Loucy (cell line): Measurements from ENCODE around the gene DPM2.
A peak's percentile ranks its signal among the peaks of the same experiment; 100 is the strongest.

ENCODE experiments used
- H2AFZ ChIP-seq: fragments of 200-600 bp; sonication (generic); 2 replicates; pipeline ENCODE4 v1.6.0; 2016; ENCODE audit warnings: antibody characterized with exemption, mild to moderate bottlenecking, low read length, moderate library complexity
- H3F3A ChIP-seq: fragments of 200-600 bp; 2 replicates; pipeline ENCODE4 v1.6.0; 2016; ENCODE audit warnings: antibody characterized with exemption, low read depth, mild to moderate bottlenecking
- H3K27me3 ChIP-seq: fragments of 200-600 bp; sonication (generic); 2 replicates; pipeline ENCODE4 v1.6.1; 2014; ENCODE audit warnings: low read length, mild to moderate bottlenecking; ENCODE audit not compliant: insufficient read depth, poor library complexity, severe bottlenecking
- H3K36me3 ChIP-seq: fragments of 200-600 bp; sonication (generic); 2 replicates; pipeline ENCODE4 v1.6.1; 2016; ENCODE audit warnings: low read length; ENCODE audit not compliant: insufficient read depth
- H3K4me1 ChIP-seq: fragments of 200-600 bp; sonication (generic); 2 replicates; pipeline ENCODE4 v1.5.1; 2014; ENCODE audit warnings: low read length, mild to moderate bottlenecking; ENCODE audit not compliant: insufficient read depth, poor library complexity, severe bottlenecking
- H3K4me2 ChIP-seq: fragments of 200-600 bp; sonication (generic); 2 replicates; pipeline ENCODE4 v1.6.0; 2014; ENCODE audit warnings: antibody characterized with exemption, low read length, low read depth, mild to moderate bottlenecking; ENCODE audit not compliant: poor library complexity, severe bottlenecking
- H3K4me3 ChIP-seq: fragments of 200-600 bp; sonication (generic); 2 replicates; pipeline ENCODE4 v1.5.1; 2014; ENCODE audit warnings: low read length, mild to moderate bottlenecking, mixed read lengths; ENCODE audit not compliant: poor library complexity, severe bottlenecking
- H3K79me2 ChIP-seq: fragments of 200-600 bp; sonication (generic); 2 replicates; pipeline ENCODE4 v1.6.1; 2014; ENCODE audit warnings: low read length; ENCODE audit not compliant: insufficient read depth
- H3K9ac ChIP-seq: fragments of 200-600 bp; sonication (generic); 2 replicates; pipeline ENCODE4 v1.6.0; 2014; ENCODE audit warnings: mild to moderate bottlenecking, low read depth, low read length, moderate library complexity; ENCODE audit not compliant: poor library complexity, severe bottlenecking
- H3K9me2 ChIP-seq: fragments of 200-600 bp; sonication (generic); replicated peaks from 2 replicates; pipeline ENCODE4 v1.6.1; 2016; ENCODE audit warnings: low read depth, low read length, mixed read lengths
- H3K9me3 ChIP-seq: fragments of 200-600 bp; sonication (generic); 2 replicates; pipeline ENCODE4 v1.6.1; 2014; ENCODE audit warnings: mild to moderate bottlenecking, antibody characterized with exemption, low read length, low read depth; ENCODE audit not compliant: insufficient read depth
- H4K20me1 ChIP-seq: fragments of 200-600 bp; sonication (generic); 2 replicates; pipeline ENCODE4 v1.6.0; 2014; ENCODE audit warnings: antibody characterized with exemption, low read length, mild to moderate bottlenecking; ENCODE audit not compliant: insufficient read depth, poor library complexity, severe bottlenecking
- EZH2phosphoT487 ChIP-seq: fragments of 200-600 bp; IDR thresholded peaks from 2 replicates; pipeline ENCODE4 v1.6.1; 2018; ENCODE audit warnings: antibody characterized with exemption, mild to moderate bottlenecking, moderate library complexity, borderline replicate concordance
- TF ChIP-seq, protein P1 (sequence below): fragments of 200-600 bp; sonication (generic); conservative IDR thresholded peaks from 2 replicates; pipeline ENCODE4 v1.5.1; 2014; ENCODE audit warnings: mild to moderate bottlenecking, antibody characterized with exemption, low read length

Gene DPM2

DNA sequence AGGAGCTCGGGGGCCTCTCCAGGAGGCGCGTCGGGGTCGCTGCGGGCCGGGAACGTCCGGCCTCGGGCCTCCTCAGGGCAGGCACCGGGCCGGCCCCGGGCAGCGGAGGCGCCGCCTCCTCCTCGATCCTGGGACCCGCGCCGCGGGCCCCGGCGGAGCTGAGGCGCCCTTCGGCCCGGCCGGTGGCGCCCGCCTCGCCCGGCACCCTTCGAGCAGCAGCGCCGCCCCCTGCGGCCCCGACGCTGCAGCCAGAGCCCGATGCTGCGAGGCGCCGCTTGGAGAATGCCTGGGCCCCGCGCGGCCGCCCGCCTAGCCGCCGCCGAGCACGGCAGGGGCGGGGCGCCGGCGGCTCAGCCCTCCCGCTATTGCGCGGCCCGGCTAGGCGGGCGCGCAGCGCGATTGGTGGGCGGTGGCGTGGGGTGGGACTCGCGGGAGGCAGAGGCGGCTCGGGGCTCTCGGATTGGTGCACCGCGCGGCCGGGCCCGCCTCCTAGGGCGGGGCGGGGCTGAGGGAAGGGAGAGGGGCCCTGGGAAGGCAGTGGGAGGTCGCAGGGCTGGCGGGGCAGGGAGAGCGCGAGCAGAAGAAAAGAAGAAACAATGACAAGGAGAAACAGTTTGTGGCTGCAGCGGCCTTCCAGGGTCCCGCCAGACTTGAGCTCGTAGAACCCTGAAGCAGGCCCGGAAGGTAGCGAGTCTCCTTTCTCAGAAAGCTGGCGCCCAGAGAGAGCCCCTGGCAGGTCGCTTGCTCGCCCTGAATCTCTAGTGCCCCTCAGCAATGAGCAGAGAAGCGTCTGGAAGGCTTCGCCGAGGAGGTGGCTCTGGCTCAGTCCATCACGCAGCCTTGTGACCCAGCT lies 43.3 kb upstream of the DPM2 start, which contains the start of gene EEIG1:
TSS of gene EEIG1 (minus strand) at position 284 of the 853 bp plus-strand sequence. CDS start 852 bp downstream, outside the sequence.
- peaks cover 41% of the 10 kb centered on the region for H4K20me1 ChIP-seq
- H3K4me1 ChIP-seq: peaks cover 55% of the 10 kb centered on the region
- peak within 1 kb of the TSS; percentile 89 for H3K4me2 ChIP-seq
- H3K79me2 ChIP-seq: peaks cover 49% of the 10 kb centered on the region
- peak within 1 kb of the TSS; percentile 80 for H3K9ac ChIP-seq
- no peak for TF ChIP-seq EZH2phosphoT487
- TF ChIP-seq, protein P1, sequence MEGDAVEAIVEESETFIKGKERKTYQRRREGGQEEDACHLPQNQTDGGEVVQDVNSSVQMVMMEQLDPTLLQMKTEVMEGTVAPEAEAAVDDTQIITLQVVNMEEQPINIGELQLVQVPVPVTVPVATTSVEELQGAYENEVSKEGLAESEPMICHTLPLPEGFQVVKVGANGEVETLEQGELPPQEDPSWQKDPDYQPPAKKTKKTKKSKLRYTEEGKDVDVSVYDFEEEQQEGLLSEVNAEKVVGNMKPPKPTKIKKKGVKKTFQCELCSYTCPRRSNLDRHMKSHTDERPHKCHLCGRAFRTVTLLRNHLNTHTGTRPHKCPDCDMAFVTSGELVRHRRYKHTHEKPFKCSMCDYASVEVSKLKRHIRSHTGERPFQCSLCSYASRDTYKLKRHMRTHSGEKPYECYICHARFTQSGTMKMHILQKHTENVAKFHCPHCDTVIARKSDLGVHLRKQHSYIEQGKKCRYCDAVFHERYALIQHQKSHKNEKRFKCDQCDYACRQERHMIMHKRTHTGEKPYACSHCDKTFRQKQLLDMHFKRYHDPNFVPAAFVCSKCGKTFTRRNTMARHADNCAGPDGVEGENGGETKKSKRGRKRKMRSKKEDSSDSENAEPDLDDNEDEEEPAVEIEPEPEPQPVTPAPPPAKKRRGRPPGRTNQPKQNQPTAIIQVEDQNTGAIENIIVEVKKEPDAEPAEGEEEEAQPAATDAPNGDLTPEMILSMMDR: no peak
- H3K4me3 ChIP-seq: peak within 1 kb of the TSS; percentile 91
- no peaks in the 10 kb centered on the region for H3K9me2 ChIP-seq
- H3K9me3 ChIP-seq: no peaks in the 10 kb centered on the region
- H3F3A ChIP-seq: no peaks in the 10 kb centered on the region
- no peaks in the 10 kb centered on the region for H3K27me3 ChIP-seq
- peak within 1 kb of the TSS; percentile 87; the same call in 1 of the 2 replicates for H2AFZ ChIP-seq
- no peaks in the 10 kb centered on the region for H3K36me3 ChIP-seq

DNA sequence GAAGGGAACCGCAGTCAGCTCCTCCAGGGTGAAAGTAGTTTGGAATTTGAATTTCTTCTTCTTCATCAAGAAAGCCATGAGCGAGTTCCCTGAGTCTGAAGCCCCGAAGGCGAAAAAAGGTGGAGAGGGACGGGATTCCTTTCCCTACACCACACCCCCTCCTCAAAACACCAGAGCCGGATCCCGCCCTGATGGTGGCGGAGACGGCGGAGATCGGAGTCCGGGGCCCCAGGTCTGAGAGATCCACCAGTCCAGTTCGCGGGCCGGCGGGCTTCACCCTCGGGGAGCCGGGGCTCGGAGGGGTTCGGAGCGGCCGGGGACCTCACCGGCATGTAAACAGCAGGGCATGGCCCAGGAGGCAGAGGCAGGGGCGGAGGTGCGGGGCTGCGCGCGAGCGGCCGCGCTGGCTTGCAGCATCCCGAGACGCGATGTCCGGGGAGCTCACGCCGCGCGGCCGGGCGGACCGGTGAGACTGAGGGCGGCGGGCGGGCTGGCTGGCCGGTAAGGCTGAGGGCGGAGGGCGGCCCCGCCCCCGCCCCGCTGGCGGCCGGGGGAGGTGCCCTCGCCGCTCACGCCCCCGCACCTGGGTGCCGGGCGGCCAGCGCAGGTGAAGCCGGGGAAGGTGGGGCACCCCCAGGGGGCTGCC lies 42.5 kb upstream of the DPM2 start:
- Histone ChIP-seq H3K9ac (peak overlapping the region; percentile 80), H3K9me2 (no peaks in the 10 kb centered on the region), H3K79me2 (peaks cover 57% of the 10 kb centered on the region), H3K4me2 (peak overlapping the region; percentile 80), H3K4me1 (peaks cover 63% of the 10 kb centered on the region), H3K36me3 (no peaks in the 10 kb centered on the region), H3K9me3 (no peaks in the 10 kb centered on the region), H3F3A (no peaks in the 10 kb centered on the region), H3K4me3 (peak overlapping the region; percentile 91), H2AFZ (no peak overlapping the region), H3K27me3 (no peaks in the 10 kb centered on the region), H4K20me1 (peaks cover 47% of the 10 kb centered on the region)
- TF ChIP-seq, protein P1: no peak

DNA sequence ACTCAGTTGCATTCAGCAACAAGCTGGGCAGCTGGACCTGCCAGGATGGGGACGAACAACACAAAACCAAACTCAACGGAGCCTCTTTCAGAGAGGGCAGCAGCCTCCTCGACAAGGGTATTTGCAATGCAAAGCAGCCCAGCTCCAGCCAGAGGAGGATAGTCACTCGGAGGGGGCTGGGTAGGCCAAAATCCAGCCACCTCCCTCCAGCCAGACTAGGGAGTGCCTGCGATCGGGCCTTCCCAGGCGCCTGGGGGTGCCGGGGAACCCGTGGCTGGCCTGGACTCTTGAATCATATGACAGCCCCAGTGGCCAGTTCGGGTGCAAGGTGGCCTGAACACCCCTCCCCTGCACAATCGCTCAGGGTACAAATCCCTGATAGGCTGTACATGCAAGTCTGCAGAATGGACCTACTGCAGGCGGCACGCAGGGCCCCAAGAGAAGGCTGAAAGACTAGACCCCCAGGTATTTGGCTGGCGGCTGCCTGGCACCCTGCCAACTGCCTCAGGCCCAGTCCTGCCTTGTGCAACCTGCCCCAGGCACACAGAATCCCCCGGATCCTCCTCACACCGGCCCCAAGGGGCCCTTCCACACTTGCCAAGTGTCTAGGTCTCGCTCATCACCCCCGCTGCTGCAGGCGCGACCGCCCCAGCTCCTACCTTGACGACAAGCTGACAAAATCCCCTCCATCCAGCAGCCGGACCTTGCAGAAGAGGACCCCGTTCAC lies 41.8 kb upstream of the DPM2 start:
- Histone ChIP-seq H3K79me2 (peaks cover 64% of the 10 kb centered on the region), H3K9me2 (no peaks in the 10 kb centered on the region), H3K27me3 (no peaks in the 10 kb centered on the region), H3K4me3 (peak overlapping the region; percentile 91), H4K20me1 (peaks cover 49% of the 10 kb centered on the region), H3K36me3 (no peaks in the 10 kb centered on the region), H3F3A (no peaks in the 10 kb centered on the region), H3K4me2 (peak overlapping the region; percentile 80), H2AFZ (no peak overlapping the region), H3K9me3 (no peaks in the 10 kb centered on the region), H3K4me1 (peaks cover 70% of the 10 kb centered on the region), H3K9ac (peak overlapping the region; percentile 80)
- TF ChIP-seq, protein P1: no peak
